K562 (cell line): ENCODE results near the gene EEF1AKMT4. TPM values are rescaled to one million over a fixed set of nuclear protein-coding genes. Genes with fewer than 3 reads are reported as not detected.

Experiments used
- ATAC-seq: fragments of 200-7000 bp; cut with Tn5 transposase; 3 replicates; pipeline ENCODE4 v1.9.1; 2020; ENCODE audit warnings: moderate library complexity
- BruUV-seq: library from RNA; stranded (reverse); fragments of 400-500 nt; replicated peaks from 2 replicates; lab custom pipeline; 2021; lab: Mats Ljungman, UMichigan
- CTCF ChIA-PET: fragments of 300-600 bp; formaldehyde crosslinking; extraction: SDS; loops from one replicate; lab custom pipeline; 2021; ENCODE audit warnings: low intra/inter-chr PET ratio; lab: Yijun Ruan, JAX
- POLR2A ChIA-PET: fragments of 300-600, 350-650 bp; sonication (Branson Sonifier 250); formaldehyde crosslinking; extraction: SDS; loops from one replicate; lab custom pipeline; 2021; ENCODE audit warnings: antibody characterized with exemption, inconsistent platforms; lab: Yijun Ruan, JAX
- DNase-seq, 4 experiments: peaks; one replicate each; pipeline versions ENCODE4 v3.0.0 to v3.0.0-alpha.2; 2011 to 2018; ENCODE audit warnings: low spot score in 3 of 4, mixed read lengths in 3 of 4; ENCODE audit errors: extremely low read depth in 1 of 4
- FAIRE-seq: peaks from 2 replicates; lab custom pipeline; 2011; peaks lifted over from hg19 to GRCh38; lab: Jason Lieb, UNC
- H2AFZ ChIP-seq: 2 replicates; pipeline ENCODE4 v1.6.0; 2011; ENCODE audit warnings: low read depth, low read length, control low read depth, inconsistent platforms
- H3K27ac ChIP-seq: fragments of 200-600 bp; 3 replicates; pipeline ENCODE4 v1.8.0; 2011; ENCODE audit warnings: low read depth, mild to moderate bottlenecking, control low read depth, inconsistent platforms, low read length, moderate library complexity, mixed read lengths; ENCODE audit errors: extremely low read depth
- H3K27me3 ChIP-seq, 2 experiments: fragments of 300-600 bp in 1 of 2; 2 replicates in 1 of 2; 3 replicates in 1 of 2; pipeline versions ENCODE4 v1.6.0 to v1.8.0; 2011; ENCODE audit warnings: inconsistent platforms in 2 of 2, low read length in 2 of 2, mild to moderate bottlenecking in 1 of 2, mixed read lengths in 1 of 2, moderate library complexity in 1 of 2; ENCODE audit not compliant: control insufficient read depth in 2 of 2, insufficient read depth in 2 of 2
- H3K36me3 ChIP-seq: fragments of 300-600 bp; 3 replicates; pipeline ENCODE4 v1.8.0; 2011; ENCODE audit warnings: mild to moderate bottlenecking, low read length, inconsistent platforms; ENCODE audit not compliant: control insufficient read depth, insufficient read depth
- H3K4me1 ChIP-seq, 2 experiments: fragments of 200-600 bp in 1 of 2; replicated peaks in 1 of 2; 2 replicates in 1 of 2; 3 replicates in 1 of 2; pipeline versions ENCODE4 v1.5.1 to v1.8.0; 2011; ENCODE audit warnings: inconsistent platforms in 2 of 2, low read length in 2 of 2, mild to moderate bottlenecking in 1 of 2, mixed read lengths in 1 of 2, moderate library complexity in 1 of 2; ENCODE audit not compliant: control insufficient read depth in 2 of 2, insufficient read depth in 2 of 2
- H3K4me2 ChIP-seq: 2 replicates; pipeline ENCODE4 v1.6.1; 2011; ENCODE audit warnings: low read length, control low read depth, inconsistent platforms, mixed read lengths; ENCODE audit not compliant: insufficient read depth
- H3K4me3 ChIP-seq: fragments of 200-600 bp; sonication (generic), shearing (Covaris generic); 2 replicates; pipeline ENCODE4 v1.5.1; 2016; ENCODE audit warnings: control low read depth, inconsistent platforms
- H3K79me2 ChIP-seq: fragments of 200-600 bp; 3 replicates; pipeline ENCODE4 v1.8.0; 2011; ENCODE audit warnings: low read length, inconsistent platforms; ENCODE audit not compliant: control insufficient read depth, insufficient read depth
- H3K9ac ChIP-seq, 2 experiments: 2 replicates each; pipeline versions ENCODE4 v1.6.0 to v1.6.1; 2011; ENCODE audit warnings: low read depth in 2 of 2, low read length in 2 of 2, control low read depth in 1 of 2, inconsistent platforms in 1 of 2, mild to moderate bottlenecking in 1 of 2, mixed read lengths in 1 of 2; ENCODE audit not compliant: insufficient read depth in 1 of 2
- H3K9me1 ChIP-seq: one replicate; pipeline ENCODE4 v1.6.0; 2011; ENCODE audit warnings: inconsistent platforms, mild to moderate bottlenecking, low read length, moderate library complexity; ENCODE audit not compliant: control insufficient read depth, insufficient read depth
- H3K9me3 ChIP-seq: replicated peaks from 2 replicates; pipeline ENCODE4 v1.5.1; 2011; ENCODE audit warnings: low read depth, low read length, inconsistent platforms; ENCODE audit not compliant: control insufficient read depth, insufficient read depth
- H4K20me1 ChIP-seq: replicated peaks from 2 replicates; pipeline ENCODE4 v1.6.1; 2011; ENCODE audit warnings: low read length, inconsistent platforms, mixed read lengths; ENCODE audit not compliant: control insufficient read depth, insufficient read depth
- DACH1 ChIP-seq: fragments of 450-650 bp; IDR thresholded peaks from 2 replicates; pipeline ENCODE4 v1.6.1; 2018; ENCODE audit not compliant: partially characterized antibody
- FOSL1 ChIP-seq: fragments of 200-800 bp; sonication (Bioruptor generic); conservative IDR thresholded peaks from 2 replicates; pipeline ENCODE4 v1.6.1; 2016; ENCODE audit warnings: missing genetic modification characterization, missing compliant biosample characterization
- GMEB1 ChIP-seq: fragments of 250-450 bp; sonication (Bioruptor Pico); IDR thresholded peaks from 2 replicates; pipeline ENCODE4 v1.4.0; 2020; ENCODE audit warnings: mild to moderate bottlenecking
- KLF16 ChIP-seq: IDR thresholded peaks from 2 replicates; pipeline ENCODE4 v1.6.1; 2016; ENCODE audit warnings: antibody characterized with exemption
- RAD21 ChIP-seq, 2 experiments: fragments of 250-450 bp in 1 of 2; fragments of 450-650 bp in 1 of 2; sonication (Bioruptor Pico) in 1 of 2; formaldehyde crosslinking in 1 of 2; IDR thresholded peaks in 1 of 2; conservative IDR thresholded peaks in 1 of 2; 2 replicates each; pipeline versions ENCODE4 v1.4.0 to v1.8.0; 2020 to 2022; ENCODE audit warnings: mild to moderate bottlenecking in 2 of 2, moderate library complexity in 1 of 2
- SAFB2 ChIP-seq: fragments of 200-400 bp; formaldehyde crosslinking; IDR thresholded peaks from 2 replicates; pipeline ENCODE4 v1.6.1; 2018; ENCODE audit warnings: borderline replicate concordance, low read length, low read depth, moderate library complexity; ENCODE audit not compliant: severe bottlenecking
- TFAP4 ChIP-seq: sonication (generic); formaldehyde crosslinking; IDR thresholded peaks from 2 replicates; pipeline ENCODE4 v1.8.0; 2022; ENCODE audit warnings: missing genetic modification reagents, mild to moderate bottlenecking, moderate library complexity, borderline replicate concordance
- ZNF655 ChIP-seq: fragments of 250-450 bp; sonication (Bioruptor Pico); IDR thresholded peaks from 2 replicates; pipeline ENCODE4 v1.5.0; 2021
- WGBS: fragments of 100-300 bp; shearing (Covaris generic); methylation state at CpG from one replicate; pipeline ENCODE4 v1.1.6; 2016; ENCODE audit warnings: low coverage, mixed read lengths; ENCODE audit not compliant: insufficient coverage; ENCODE audit errors: missing lambda C conversion rate; 5-methylcytosine and 5-hydroxymethylcytosine counted together
- in situ Hi-C: fragments of 300-500 bp; cut with MboI; formaldehyde crosslinking; loops from 4 replicates; pipeline ENCODE4 v1.15.0; 2018; ENCODE audit warnings: inconsistent platforms, mixed read lengths
- intact Hi-C: fragments of 100-400 bp; cut with micrococcal nuclease; formaldehyde crosslinking; loops from 2 replicates; pipeline ENCODE4 v1.14.2; 2022
- polyA plus RNA-seq, 8 experiments: library from polyadenylated mRNA; depleted of rRNA in 4 of 8; stranded (reverse) in 5 of 8; unstranded in 3 of 8; fragments of >200 nt; fragmentation: Nextera tagmentation in 2 of 8; fragmentation: Illumina TruSeq in 1 of 8; extraction: Ambion mirVana in 2 of 8; extraction: Trizol in 1 of 8; gene quantifications; 2 replicates each; pipeline versions ENCODE4 v1.2.1 to v1.2.3, GENCODE V29; 2011 to 2014; ENCODE audit warnings: inconsistent platforms in 1 of 8, missing spikeins in 1 of 8
- total RNA-seq, 7 experiments: library from RNA; depleted of rRNA in 6 of 7; stranded (reverse); fragments of >200 nt in 6 of 7; fragmentation: Illumina TruSeq in 2 of 7; extraction: Trizol in 2 of 7; gene quantifications; 2 replicates each; pipeline versions ENCODE4 v1.2.1 to v1.2.3, GENCODE V29; 2011 to 2021; ENCODE audit warnings: low replicate concordance in 1 of 7
- TF ChIP-seq, protein P1 (sequence below), 2 experiments: fragments of 450-650 bp; formaldehyde crosslinking in 1 of 2; IDR thresholded peaks; 2 replicates each; pipeline versions ENCODE4 v1.4.0 to v1.6.1; 2014 to 2020; ENCODE audit warnings: mild to moderate bottlenecking in 2 of 2, borderline replicate concordance in 1 of 2, low read depth in 1 of 2

The EEF1AKMT4 gene
- total and polyA plus RNA-seq, 9 of the 15 experiments (the other 6 are each of a cell fraction or from before 2014, with no cell fraction given) = 10.3 to 49.4 (median 18.9) TPM

DNA sequence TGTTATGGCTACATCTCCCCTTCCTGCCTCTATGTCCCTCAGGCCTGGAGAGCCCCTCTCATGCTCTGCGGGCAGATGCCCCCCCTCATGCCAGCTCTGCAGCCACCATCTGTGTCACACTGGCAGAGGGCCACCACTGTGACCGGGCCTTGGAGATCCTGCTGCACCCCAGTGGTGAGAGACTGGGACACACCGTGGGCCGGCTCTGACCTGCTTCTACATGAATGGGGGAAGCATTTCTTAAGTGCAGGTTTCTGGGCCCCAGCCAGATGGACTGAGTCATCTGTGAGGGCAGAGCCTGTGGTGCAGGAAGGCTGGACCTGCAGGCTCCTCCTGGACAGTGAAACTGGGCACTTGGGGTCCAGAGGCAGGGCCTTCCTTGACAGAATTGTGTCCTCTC is 15.2 kb upstream of the EEF1AKMT4 start:
- ChIA-PET POLR2A (interaction anchor here (0.6 kb wide), 2 partner anchors 82 to 980 kb away, joined by 3 to 4 read pairs; no protein-coding TSS in a partner anchor), CTCF (no interaction called here)
- FAIRE-seq (no peak), DNase-seq (peak; percentile 43 to 68 (median 54)), ATAC-seq (peak; percentile 77)
- Histone ChIP-seq H3K4me2 (no peak overlapping the region), H3K36me3 (no peaks in the 10 kb centered on the region), H4K20me1 (0 out of 2 replicates have a peak, but pooled peaks cover 5% of the 10 kb centered on the region), H3K79me2 (no peaks in the 10 kb centered on the region), H3K4me1 (peaks cover 0 to 39% of the 10 kb centered on the region in 2 experiments; a peak in 3 of 5 replicates), H3K27me3 (peaks cover 32 to 63% of the 10 kb centered on the region in 2 experiments), H3K9me3 (no peaks in the 10 kb centered on the region), H3K4me3 (no peak overlapping the region), H2AFZ (no peak overlapping the region), H3K9ac (peak overlapping the region in 1 of 2 experiments; percentile 6; a peak in 1 of 4 replicates), H3K27ac (no peak overlapping the region), H3K9me1 (no peaks in the 10 kb centered on the region)
- BruUV-seq = no TSS peak
- in situ Hi-C loops (no loop called here), intact Hi-C loops (no loop called here)
- WGBS = 0% methylated on average over 3 of the region's 4 CpGs
- no peak for TF ChIP-seq GMEB1 (CRISPR knock-in tag)
- TF ChIP-seq SAFB2 = no peak
- TF ChIP-seq TFAP4 (CRISPR knock-in tag) = peak; percentile 16; the same call in 1 of the 2 replicates
- peak in 1 of 2 experiments; percentile 23; a peak in 1 of 4 replicates for TF ChIP-seq RAD21 (CRISPR knock-in tag; conservative IDR thresholded peaks at IDR 0.05 in 1 of 2, IDR thresholded peaks at IDR 0.05 in 1 of 2)
- peak; percentile 83 for TF ChIP-seq FOSL1 (tag)
- no peak for TF ChIP-seq ZNF655
- TF ChIP-seq, protein P1, sequence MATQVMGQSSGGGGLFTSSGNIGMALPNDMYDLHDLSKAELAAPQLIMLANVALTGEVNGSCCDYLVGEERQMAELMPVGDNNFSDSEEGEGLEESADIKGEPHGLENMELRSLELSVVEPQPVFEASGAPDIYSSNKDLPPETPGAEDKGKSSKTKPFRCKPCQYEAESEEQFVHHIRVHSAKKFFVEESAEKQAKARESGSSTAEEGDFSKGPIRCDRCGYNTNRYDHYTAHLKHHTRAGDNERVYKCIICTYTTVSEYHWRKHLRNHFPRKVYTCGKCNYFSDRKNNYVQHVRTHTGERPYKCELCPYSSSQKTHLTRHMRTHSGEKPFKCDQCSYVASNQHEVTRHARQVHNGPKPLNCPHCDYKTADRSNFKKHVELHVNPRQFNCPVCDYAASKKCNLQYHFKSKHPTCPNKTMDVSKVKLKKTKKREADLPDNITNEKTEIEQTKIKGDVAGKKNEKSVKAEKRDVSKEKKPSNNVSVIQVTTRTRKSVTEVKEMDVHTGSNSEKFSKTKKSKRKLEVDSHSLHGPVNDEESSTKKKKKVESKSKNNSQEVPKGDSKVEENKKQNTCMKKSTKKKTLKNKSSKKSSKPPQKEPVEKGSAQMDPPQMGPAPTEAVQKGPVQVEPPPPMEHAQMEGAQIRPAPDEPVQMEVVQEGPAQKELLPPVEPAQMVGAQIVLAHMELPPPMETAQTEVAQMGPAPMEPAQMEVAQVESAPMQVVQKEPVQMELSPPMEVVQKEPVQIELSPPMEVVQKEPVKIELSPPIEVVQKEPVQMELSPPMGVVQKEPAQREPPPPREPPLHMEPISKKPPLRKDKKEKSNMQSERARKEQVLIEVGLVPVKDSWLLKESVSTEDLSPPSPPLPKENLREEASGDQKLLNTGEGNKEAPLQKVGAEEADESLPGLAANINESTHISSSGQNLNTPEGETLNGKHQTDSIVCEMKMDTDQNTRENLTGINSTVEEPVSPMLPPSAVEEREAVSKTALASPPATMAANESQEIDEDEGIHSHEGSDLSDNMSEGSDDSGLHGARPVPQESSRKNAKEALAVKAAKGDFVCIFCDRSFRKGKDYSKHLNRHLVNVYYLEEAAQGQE (IDR thresholded peaks at IDR 0.05; ENCODE audit: borderline replicate concordance) = peak; percentile 71
- TF ChIP-seq, protein P1 (CRISPR knock-in tag; IDR thresholded peaks at IDR 0.05; ENCODE audit: low read depth) = 0 out of 2 replicates have a peak, but pooled peaks have one; percentile 30
- no peak for TF ChIP-seq KLF16
- TF ChIP-seq DACH1 = no peak
